Middle frontal gyrus (tissue), 1 donor: ENCODE measurements around the gene DIPK1A.
A peak's percentile ranks its signal among the peaks of the same experiment; 100 is the strongest.

Experiments used
- DNase-seq: peaks from one replicate; pipeline ENCODE4 v3.0.0-alpha.2; 2015; ENCODE audit warnings: low spot score; ENCODE audit errors: extremely low spot score

DIPK1A gene

DNA sequence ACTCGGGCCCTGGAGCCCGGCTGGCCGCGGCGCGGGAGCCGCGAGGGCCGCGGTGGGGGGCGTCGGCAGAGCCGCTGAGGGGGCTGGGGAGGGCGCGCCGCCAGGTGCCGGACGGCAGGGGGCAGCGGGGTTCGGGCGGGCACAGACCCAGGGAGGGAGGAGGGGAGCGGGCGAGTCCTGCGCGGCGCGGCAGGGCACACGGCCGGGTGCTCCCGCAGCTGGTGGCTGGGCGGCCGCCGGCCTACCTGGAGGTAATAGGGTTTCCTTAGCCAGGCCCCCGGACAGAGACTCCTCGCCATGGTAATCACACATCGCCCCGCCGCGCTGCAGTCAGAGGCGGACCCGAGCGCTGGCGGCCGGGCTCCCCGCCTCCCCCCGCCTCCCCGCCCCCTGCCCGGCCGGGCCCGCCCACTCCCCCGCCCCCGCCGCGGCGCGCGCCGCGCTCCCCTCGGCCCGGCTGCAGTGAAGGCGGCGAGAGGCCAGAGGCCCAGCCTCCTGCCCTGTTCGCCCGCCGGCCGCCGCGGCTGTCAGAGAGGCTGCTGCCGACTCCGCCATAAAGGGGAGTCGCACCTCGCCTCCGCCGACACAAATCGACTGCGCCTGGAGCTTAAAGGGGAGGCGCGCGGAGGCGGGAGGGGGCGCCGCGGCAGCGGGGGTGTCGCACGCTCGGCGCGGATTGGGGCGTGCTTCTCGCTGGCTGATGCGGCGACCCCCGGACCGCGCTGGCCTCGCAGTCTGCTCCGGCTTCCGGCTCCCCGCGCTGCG, at the start of gene DIPK1A:
Gene DIPK1A, minus strand, starts transcription at position 332 of the 765 bp plus-strand sequence. Its CDS starts 33 bp downstream, at position 299.
- no peak for DNase-seq

- no peak for DNase-seq
Measured at GRCh38 chr1:93007941-93008577, 46.8 kb upstream of the DIPK1A start.

- DNase-seq = no peak
Measured at GRCh38 chr1:93005252-93005598, 44.0 kb upstream of the DIPK1A start.

DNA sequence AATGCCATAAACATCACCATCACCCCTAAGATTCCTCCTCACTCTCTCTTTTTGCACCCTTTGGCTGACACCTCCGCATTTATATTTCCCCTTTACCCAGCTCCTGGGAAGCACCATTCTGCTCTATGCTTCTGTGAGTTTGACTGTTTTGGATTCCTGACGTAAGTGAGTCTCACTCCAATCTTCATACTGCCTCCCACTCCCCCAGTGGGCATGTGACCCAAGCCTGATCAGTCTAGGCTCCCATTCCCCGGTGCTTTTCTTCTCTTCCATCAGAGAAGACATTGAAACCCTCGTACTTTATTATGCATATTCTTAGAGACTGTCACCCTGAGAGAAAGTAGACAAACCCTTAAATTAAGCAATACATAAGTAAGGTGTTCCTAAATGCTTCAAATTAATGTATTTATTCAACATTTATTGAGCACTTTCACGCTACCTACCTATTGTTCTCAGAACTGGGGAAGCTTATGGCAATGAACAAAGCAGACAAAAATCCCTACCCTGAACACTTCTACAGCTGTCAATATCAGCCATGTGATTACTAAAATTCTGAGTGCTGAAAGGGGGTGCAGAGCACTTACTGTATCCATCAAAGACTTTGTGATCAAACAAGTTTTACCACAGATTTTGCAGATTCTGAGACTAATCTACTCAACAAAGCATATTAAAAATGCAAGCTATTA, 43.4 kb upstream of the DIPK1A start:
- no peak for DNase-seq

DNA sequence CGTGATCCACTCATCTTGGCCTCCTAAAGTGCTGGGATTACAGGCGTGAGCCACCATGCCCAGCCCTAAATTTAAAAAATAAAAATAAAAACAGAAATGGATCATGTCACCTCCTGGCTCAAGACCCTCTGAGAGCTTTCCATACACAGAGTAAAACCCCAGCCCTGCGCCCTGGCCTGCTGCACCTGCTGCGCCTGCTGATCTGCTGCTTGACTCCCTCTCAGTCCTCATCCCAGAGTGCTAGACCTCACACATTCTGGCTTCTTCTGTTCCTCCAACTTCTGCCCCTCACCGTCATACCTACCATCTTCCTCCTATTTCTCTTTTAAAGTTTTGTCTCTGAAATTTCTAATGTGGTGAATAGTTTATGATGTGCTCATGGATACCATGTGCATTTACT, 42.7 kb upstream of the DIPK1A start:
- no peak for DNase-seq

DNA sequence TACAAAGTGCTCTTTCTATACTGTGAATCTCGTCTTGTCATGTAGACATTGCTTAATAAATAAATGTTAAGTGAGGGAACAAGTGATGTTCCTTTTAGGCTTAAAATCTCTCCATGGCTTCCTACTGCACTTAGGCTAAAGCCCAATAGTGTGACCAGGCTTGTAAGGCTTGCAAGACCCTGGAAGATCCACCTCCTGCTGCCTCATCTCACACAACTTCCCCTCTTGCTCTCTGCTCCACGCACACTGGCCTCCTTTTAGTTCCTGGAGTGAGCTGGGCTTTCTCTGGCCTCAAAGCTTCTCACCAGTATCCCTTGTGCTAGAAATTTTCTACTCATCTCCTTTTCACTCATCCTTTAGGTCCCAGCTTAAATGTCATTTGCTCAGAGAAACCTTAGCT, 41.5 kb upstream of the DIPK1A start:
- DNase-seq = no peak

GRCh38 chr1:93001893-93002292, 40.6 kb upstream of the DIPK1A start:
- no peak for DNase-seq

DNA sequence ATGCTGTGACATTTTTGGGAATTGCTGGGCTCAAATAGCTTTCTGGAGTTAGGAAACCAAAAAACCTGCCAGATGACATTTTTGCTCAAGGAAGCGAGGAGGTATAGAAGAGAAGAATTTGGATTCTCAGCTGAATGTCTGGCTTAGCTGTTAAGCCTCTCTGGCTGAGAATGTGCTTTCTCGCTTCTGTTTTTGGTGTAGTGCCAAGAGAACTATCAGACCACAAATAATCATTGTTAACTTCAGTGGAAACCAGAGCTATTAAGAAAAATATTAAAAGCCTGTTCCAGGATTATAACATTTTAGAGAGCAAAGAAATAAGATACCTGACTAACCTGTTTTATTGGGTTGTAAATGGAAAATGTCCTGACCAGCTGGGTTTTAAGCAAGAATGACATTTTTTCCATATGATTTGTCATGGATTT, 39.5 kb upstream of the DIPK1A start:
- DNase-seq = no peak

DNA sequence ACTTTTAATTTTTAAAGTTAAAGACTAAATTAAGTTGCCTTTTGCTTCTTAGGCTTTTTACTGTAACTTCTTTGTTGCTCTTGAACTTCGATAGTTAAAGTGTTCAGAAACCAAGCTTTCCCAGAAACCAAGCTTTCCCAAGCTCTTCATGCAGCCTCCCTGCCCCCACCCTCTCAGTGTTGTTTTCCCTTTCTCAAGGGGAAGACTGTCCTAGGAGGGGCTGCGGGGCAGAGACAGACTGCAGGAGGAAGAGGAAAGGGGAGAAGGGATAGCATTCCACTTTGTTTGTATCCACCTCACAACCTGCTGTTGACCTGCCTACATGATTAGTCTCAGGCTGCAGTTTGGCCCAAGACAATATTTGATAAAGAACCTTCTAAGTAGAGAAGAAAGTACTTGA, 39.0 kb upstream of the DIPK1A start:
- no peak for DNase-seq

DNA sequence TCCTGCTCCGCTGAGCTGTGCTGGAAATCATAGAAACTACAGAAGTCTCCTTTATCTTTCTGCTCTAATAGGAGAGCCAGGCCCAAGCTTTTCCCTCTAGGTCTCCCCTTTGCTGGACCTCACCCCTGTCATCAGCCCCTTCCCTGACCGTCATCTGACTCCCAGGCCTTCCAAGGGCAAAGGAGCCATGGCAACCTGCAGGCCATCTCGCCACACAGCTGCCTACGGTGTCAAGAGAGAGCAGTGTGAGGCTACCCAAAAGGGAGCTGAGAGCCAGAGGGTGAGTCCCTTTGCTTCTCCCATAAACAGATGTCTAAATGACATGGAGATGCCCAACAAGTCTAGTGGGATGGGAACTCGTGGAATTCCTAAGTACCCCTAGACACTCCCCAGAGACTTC, 37.6 kb upstream of the DIPK1A start:
- no peak for DNase-seq

- no peak for DNase-seq
Measured at GRCh38 chr1:92995441-92996430, 34.5 kb upstream of the DIPK1A start.

GRCh38 chr1:92994105-92994712, 32.9 kb upstream of the DIPK1A start:
- peak; percentile 82 for DNase-seq

GRCh38 chr1:92993581-92993980, 32.3 kb upstream of the DIPK1A start:
- DNase-seq = no peak

- no peak for DNase-seq
Measured at GRCh38 chr1:92992877-92993276, 31.6 kb upstream of the DIPK1A start.

DNA sequence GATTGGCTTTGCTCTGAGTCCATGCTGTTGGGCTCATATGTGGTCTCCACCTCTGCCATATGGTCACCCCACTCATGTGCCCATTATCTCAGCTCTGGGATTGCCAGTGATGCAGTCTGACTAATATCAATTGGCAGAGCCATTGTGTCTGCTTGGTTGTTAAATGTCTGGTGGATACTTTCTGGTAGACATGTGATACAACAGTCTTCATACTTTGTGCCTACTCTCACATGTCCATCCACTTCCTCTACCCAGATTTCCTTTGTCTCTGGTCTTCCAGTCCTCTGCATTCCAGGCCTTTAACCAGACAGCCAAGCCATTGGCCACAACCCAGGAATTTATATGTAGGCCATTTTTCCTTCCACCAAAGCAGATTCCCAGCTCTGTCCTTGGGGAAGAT, 30.8 kb upstream of the DIPK1A start:
- no peak for DNase-seq

GRCh38 chr1:92990828-92991227, 29.6 kb upstream of the DIPK1A start:
- DNase-seq = no peak

GRCh38 chr1:92989936-92990583, 28.8 kb upstream of the DIPK1A start:
- no peak for DNase-seq

DNA sequence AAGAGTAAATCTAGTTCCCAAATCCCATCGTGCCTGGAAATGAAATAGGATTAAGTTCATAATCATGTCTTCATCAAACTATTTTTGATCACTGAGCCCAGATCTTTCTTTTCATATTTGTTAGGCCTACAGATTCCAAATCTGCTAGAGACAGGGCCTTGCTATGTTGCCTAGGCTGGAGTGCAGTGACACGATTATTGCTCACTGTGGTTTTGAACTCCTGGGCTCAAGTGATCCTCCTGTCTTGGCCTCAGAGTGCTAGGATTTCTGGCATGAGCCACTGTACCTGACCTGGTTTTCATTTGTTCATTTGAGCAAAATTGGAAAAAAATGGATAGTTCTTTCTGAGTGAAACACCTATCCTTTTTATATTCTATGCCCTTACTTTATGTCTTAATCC, 28.0 kb upstream of the DIPK1A start:
- no peak for DNase-seq

DNA sequence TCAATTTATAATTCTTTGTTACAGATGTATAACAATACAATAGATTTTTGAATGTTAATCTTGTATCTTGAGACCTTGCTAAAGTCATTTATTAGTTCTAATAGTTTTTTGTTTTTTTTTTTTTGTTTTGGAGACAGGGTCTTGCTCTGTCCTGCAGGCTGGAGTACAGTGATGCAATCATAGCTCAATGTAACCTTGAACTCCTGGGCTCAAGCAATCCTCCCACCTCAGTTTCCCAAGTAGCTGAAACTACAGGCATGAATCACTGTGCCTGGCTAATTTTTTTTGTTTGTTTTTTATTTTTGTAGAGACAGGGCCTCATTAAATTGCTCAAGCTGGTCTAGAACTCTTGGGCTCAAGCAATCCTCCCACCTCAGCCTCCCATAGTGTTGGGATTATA, 26.2 kb upstream of the DIPK1A start:
- DNase-seq = no peak

GRCh38 chr1:92985101-92985500, 23.8 kb upstream of the DIPK1A start:
- DNase-seq = no peak
